Mesenchymal stem cell (in vitro differentiated cells and primary cell): Measurements from ENCODE around the gene HLA-B.
"Not testable (repeated sequence)": the region's sequence is repeated elsewhere in the genome, so short reads cannot be mapped to it uniquely, and the experiment has no call there.

Experiments
- DNase-seq: peaks from one replicate; pipeline ENCODE4 v3.0.0-alpha.2; 2013
- H2AFZ ChIP-seq: one replicate; pipeline ENCODE4 v1.6.1; 2013; ENCODE audit warnings: low read depth, mild to moderate bottlenecking, control low read depth, inconsistent platforms, low read length, moderate library complexity
- H2AK5ac ChIP-seq: 2 replicates; pipeline ENCODE4 v1.6.1; 2013; ENCODE audit warnings: low read length, moderate library complexity, mild to moderate bottlenecking, inconsistent platforms; ENCODE audit not compliant: severe bottlenecking
- H2BK120ac ChIP-seq: one replicate; pipeline ENCODE4 v1.6.1; 2013; ENCODE audit warnings: low read depth, mild to moderate bottlenecking, inconsistent platforms, low read length, moderate library complexity
- H2BK12ac ChIP-seq, 2 experiments: one replicate each; pipeline ENCODE4 v1.6.1; 2013; ENCODE audit warnings: inconsistent platforms in 2 of 2, low read length in 2 of 2, mild to moderate bottlenecking in 2 of 2, moderate library complexity in 2 of 2, control low read depth in 1 of 2
- H2BK15ac ChIP-seq: one replicate; pipeline ENCODE4 v1.6.1; 2013; ENCODE audit warnings: mild to moderate bottlenecking, low read depth, inconsistent platforms; ENCODE audit not compliant: poor library complexity, severe bottlenecking
- H2BK5ac ChIP-seq: 2 replicates; pipeline ENCODE4 v1.6.1; 2013; ENCODE audit warnings: low read depth, mild to moderate bottlenecking, low read length, control low read depth, inconsistent platforms; ENCODE audit not compliant: poor library complexity, severe bottlenecking
- H3K14ac ChIP-seq, 2 experiments: one replicate each; pipeline ENCODE4 v1.6.1; 2013; ENCODE audit warnings: inconsistent platforms in 2 of 2, low read length in 2 of 2, control low read depth in 1 of 2, mild to moderate bottlenecking in 1 of 2, moderate library complexity in 1 of 2
- H3K18ac ChIP-seq, 2 experiments: one replicate each; pipeline ENCODE4 v1.6.1; 2013; ENCODE audit warnings: inconsistent platforms in 2 of 2, low read length in 2 of 2, control low read depth in 1 of 2, low read depth in 1 of 2, mild to moderate bottlenecking in 1 of 2
- H3K23ac ChIP-seq, 2 experiments: one replicate each; pipeline ENCODE4 v1.6.1; 2013; ENCODE audit warnings: inconsistent platforms in 2 of 2, low read length in 2 of 2, mild to moderate bottlenecking in 2 of 2, moderate library complexity in 2 of 2, control low read depth in 1 of 2
- H3K27ac ChIP-seq: 2 replicates; pipeline ENCODE4 v1.5.1; 2013; ENCODE audit warnings: mild to moderate bottlenecking, moderate library complexity, low read length, control low read depth, inconsistent platforms; ENCODE audit not compliant: poor library complexity, severe bottlenecking
- H3K27me3 ChIP-seq, 2 experiments: 2 replicates each; pipeline versions ENCODE4 v1.6.1 to v1.7.0; 2013; ENCODE audit warnings: low read length in 2 of 2, mild to moderate bottlenecking in 2 of 2, moderate library complexity in 2 of 2, control low read depth in 1 of 2, inconsistent platforms in 1 of 2; ENCODE audit not compliant: control insufficient read depth in 1 of 2, insufficient read depth in 1 of 2
- H3K36me3 ChIP-seq, 2 experiments: 2 replicates each; pipeline versions ENCODE4 v1.6.1 to v1.7.0; 2013; ENCODE audit warnings: low read length in 2 of 2, control low read depth in 1 of 2, inconsistent platforms in 1 of 2, low read depth in 1 of 2, mild to moderate bottlenecking in 1 of 2; ENCODE audit not compliant: insufficient read depth in 2 of 2, control insufficient read depth in 1 of 2
- H3K4ac ChIP-seq, 2 experiments: one replicate each; pipeline ENCODE4 v1.6.1; 2013; ENCODE audit warnings: inconsistent platforms in 2 of 2, low read length in 2 of 2, mild to moderate bottlenecking in 2 of 2, moderate library complexity in 2 of 2, control low read depth in 1 of 2, low read depth in 1 of 2
- H3K4me1 ChIP-seq: 2 replicates; pipeline ENCODE4 v1.6.1; 2013; ENCODE audit warnings: low read depth, low read length, control low read depth; ENCODE audit not compliant: control insufficient read depth, insufficient read depth
- H3K4me2 ChIP-seq: 2 replicates; pipeline ENCODE4 v1.6.1; 2013; ENCODE audit warnings: low read length, mild to moderate bottlenecking, inconsistent platforms; ENCODE audit not compliant: poor library complexity, severe bottlenecking
- H3K4me3 ChIP-seq, 2 experiments: 2 replicates each; pipeline versions ENCODE4 v1.5.1 to v1.7.0; 2013; ENCODE audit warnings: low read length in 2 of 2, mild to moderate bottlenecking in 2 of 2, control low read depth in 1 of 2, low read depth in 1 of 2; ENCODE audit not compliant: insufficient read depth in 1 of 2
- H3K79me1 ChIP-seq: replicated peaks from 2 replicates; pipeline ENCODE4 v1.6.1; 2013; ENCODE audit warnings: mild to moderate bottlenecking, control low read depth, low read length, inconsistent platforms; ENCODE audit not compliant: poor library complexity, severe bottlenecking
- H3K9ac ChIP-seq: 2 replicates; pipeline ENCODE4 v1.7.0; 2013; ENCODE audit warnings: mild to moderate bottlenecking, low read length, moderate library complexity
- H3K9me3 ChIP-seq: 2 replicates; pipeline ENCODE4 v1.7.0; 2013; ENCODE audit warnings: mild to moderate bottlenecking, low read length; ENCODE audit not compliant: control insufficient read depth
- H4K8ac ChIP-seq: one replicate; pipeline ENCODE4 v1.6.1; 2013; ENCODE audit warnings: inconsistent platforms, mild to moderate bottlenecking, low read length, moderate library complexity
- H4K91ac ChIP-seq: one replicate; pipeline ENCODE4 v1.6.1; 2013; ENCODE audit warnings: mild to moderate bottlenecking, low read length, inconsistent platforms
- WGBS: methylation state at CpG from one replicate; pipeline ENCODE4 v1.1.7; 2013; ENCODE audit warnings: mixed read lengths; 5-methylcytosine and 5-hydroxymethylcytosine counted together

The HLA-B gene

GRCh38 chr6:31395832-31396231 is 38.9 kb upstream of the HLA-B start:
- Histone ChIP-seq H3K79me1 (peaks cover 16% of the 10 kb centered on the region), H3K27ac (no peak overlapping the region), H2BK15ac (no peak overlapping the region), H3K36me3 (peaks cover 0 to 5% of the 10 kb centered on the region in 2 experiments), H2AFZ (no peak overlapping the region), H2BK120ac (no peak overlapping the region), H3K9me3 (no peaks in the 10 kb centered on the region), H3K9ac (no peak overlapping the region), H2AK5ac (no peak overlapping the region), H3K14ac (no peak overlapping the region), H3K27me3 (no peaks in the 10 kb centered on the region), H3K4me1 (peaks cover 5% of the 10 kb centered on the region), H4K8ac (peak overlapping the region; percentile 15), H3K4me2 (no peak overlapping the region), H2BK12ac (no peak overlapping the region), H3K4ac (peak overlapping the region in 1 of 2 experiments; percentile 64), H3K4me3 (no peak overlapping the region), H2BK5ac (no peak overlapping the region), H3K18ac (no peak overlapping the region), H4K91ac (peak overlapping the region; percentile 15), H3K23ac (no peak overlapping the region)
- no peak for DNase-seq
- 85% methylated on average over 5 of the region's 7 CpGs for WGBS

- no peak overlapping the region for H3K4me3 ChIP-seq
- H2AFZ ChIP-seq: no peak overlapping the region
- no peak overlapping the region for H2BK15ac ChIP-seq
- H3K4ac ChIP-seq: no peak overlapping the region
- no peak overlapping the region for H4K91ac ChIP-seq
- H2AK5ac ChIP-seq: no peak overlapping the region
- no peak overlapping the region for H3K23ac ChIP-seq
- no peak overlapping the region for H2BK120ac ChIP-seq
- 82% methylated on average over 2 of the region's 4 CpGs for WGBS
- no peak for DNase-seq
- peaks cover 5% of the 10 kb centered on the region for H3K4me1 ChIP-seq
- no peak overlapping the region for H3K14ac ChIP-seq
- H2BK5ac ChIP-seq: no peak overlapping the region
- H3K27me3 ChIP-seq: no peaks in the 10 kb centered on the region
- no peak overlapping the region for H3K9ac ChIP-seq
- H2BK12ac ChIP-seq: no peak overlapping the region
- H3K18ac ChIP-seq: no peak overlapping the region
- no peaks in the 10 kb centered on the region for H3K9me3 ChIP-seq
- no peak overlapping the region for H3K4me2 ChIP-seq
- peaks cover 0 to 5% of the 10 kb centered on the region in 2 experiments for H3K36me3 ChIP-seq
- H3K79me1 ChIP-seq: peaks cover 16% of the 10 kb centered on the region
- no peak overlapping the region for H4K8ac ChIP-seq
- no peak overlapping the region for H3K27ac ChIP-seq
These were observed 37.4 kb upstream of the HLA-B start for GRCh38 chr6:31394381-31394780.

- no peaks in the 10 kb centered on the region for H3K27me3 ChIP-seq
- no peak overlapping the region for H2AFZ ChIP-seq
- H2BK5ac ChIP-seq: no peak overlapping the region
- no peak overlapping the region for H4K8ac ChIP-seq
- H3K4me3 ChIP-seq: no peak overlapping the region
- H2BK120ac ChIP-seq: no peak overlapping the region
- H3K4me2 ChIP-seq: no peak overlapping the region
- H3K4me1 ChIP-seq: peaks cover 5% of the 10 kb centered on the region
- no peak overlapping the region for H3K9ac ChIP-seq
- H3K4ac ChIP-seq: no peak overlapping the region
- H3K14ac ChIP-seq: no peak overlapping the region
- H2BK12ac ChIP-seq: no peak overlapping the region
- no peak overlapping the region for H3K23ac ChIP-seq
- no peak overlapping the region for H4K91ac ChIP-seq
- WGBS: 76% methylated on average over 5 of the region's 5 CpGs
- no peak for DNase-seq
- no peaks in the 10 kb centered on the region for H3K9me3 ChIP-seq
- peaks cover 0 to 5% of the 10 kb centered on the region in 2 experiments for H3K36me3 ChIP-seq
- no peak overlapping the region for H3K27ac ChIP-seq
- H3K18ac ChIP-seq: no peak overlapping the region
- H3K79me1 ChIP-seq: peaks cover 16% of the 10 kb centered on the region
- H2BK15ac ChIP-seq: no peak overlapping the region
- H2AK5ac ChIP-seq: no peak overlapping the region
These were observed 37.0 kb upstream of the HLA-B start for GRCh38 chr6:31393932-31394331.

GRCh38 chr6:31389802-31390132 is 32.8 kb upstream of the HLA-B start:
- H3K18ac ChIP-seq, H2BK12ac ChIP-seq, H2AFZ ChIP-seq, H2AK5ac ChIP-seq, H4K8ac ChIP-seq, H3K27ac ChIP-seq, H3K36me3 ChIP-seq, H3K4me2 ChIP-seq, H3K4ac ChIP-seq, H3K23ac ChIP-seq, H2BK5ac ChIP-seq, H3K4me1 ChIP-seq, DNase-seq, H2BK120ac ChIP-seq, H3K27me3 ChIP-seq, H3K4me3 ChIP-seq, H4K91ac ChIP-seq, H2BK15ac ChIP-seq, H3K9ac ChIP-seq, H3K79me1 ChIP-seq, H3K9me3 ChIP-seq, H3K14ac ChIP-seq: not testable (repeated sequence)
